ENCODE results near the gene ZNF473.
A peak's percentile ranks its signal among the peaks of the same experiment; 100 is the strongest.

ZNF473 gene

GRCh38 chr19:49987159-49987698, 38.6 kb upstream of the ZNF473 start:
- peak; percentile 98 for DNase-seq
- no peak overlapping the region for H3K4me3 Mint-ChIP-seq
- H3K4me1 Mint-ChIP-seq = no peaks in the 10 kb centered on the region
- TF ChIP-seq CTCF (IDR thresholded peaks at IDR 0.05) = no peak
- H3K27ac Mint-ChIP-seq = no peak overlapping the region
- H3K27me3 Mint-ChIP-seq (ENCODE audit: low read depth, poor library complexity) = peaks cover 9% of the 10 kb centered on the region
- no peaks in the 10 kb centered on the region for H3K9me3 Mint-ChIP-seq
- H3K36me3 Mint-ChIP-seq (ENCODE audit: low read depth) = peaks cover 38% of the 10 kb centered on the region

- DNase-seq = no peak
- Mint-ChIP-seq H3K4me1 (no peaks in the 10 kb centered on the region), H3K27ac (no peak overlapping the region), H3K4me3 (no peak overlapping the region), H3K9me3 (no peaks in the 10 kb centered on the region), H3K36me3 (ENCODE audit: low read depth) (peaks cover 45% of the 10 kb centered on the region), H3K27me3 (ENCODE audit: low read depth, poor library complexity) (peaks cover 9% of the 10 kb centered on the region)
- TF ChIP-seq CTCF (IDR thresholded peaks at IDR 0.05) = no peak
These were observed 37.8 kb upstream of the ZNF473 start for GRCh38 chr19:49988007-49988406.

GRCh38 chr19:49988433-49988832, 37.4 kb upstream of the ZNF473 start:
- H3K4me3 Mint-ChIP-seq = no peak overlapping the region
- H3K36me3 Mint-ChIP-seq (ENCODE audit: low read depth) = peaks cover 48% of the 10 kb centered on the region
- no peak overlapping the region for H3K27ac Mint-ChIP-seq
- no peak for DNase-seq
- no peaks in the 10 kb centered on the region for H3K9me3 Mint-ChIP-seq
- TF ChIP-seq CTCF (IDR thresholded peaks at IDR 0.05) = no peak
- no peaks in the 10 kb centered on the region for H3K4me1 Mint-ChIP-seq
- H3K27me3 Mint-ChIP-seq (ENCODE audit: low read depth, poor library complexity) = peaks cover 9% of the 10 kb centered on the region

GRCh38 chr19:49997709-49998108, 28.1 kb upstream of the ZNF473 start:
- Mint-ChIP-seq H3K4me1 (peaks cover 4% of the 10 kb centered on the region), H3K9me3 (no peaks in the 10 kb centered on the region), H3K27ac (no peak overlapping the region), H3K27me3 (ENCODE audit: low read depth, poor library complexity) (no peaks in the 10 kb centered on the region), H3K36me3 (ENCODE audit: low read depth) (peaks cover 36% of the 10 kb centered on the region), H3K4me3 (no peak overlapping the region)
- DNase-seq = peak; percentile 26
- no peak for TF ChIP-seq CTCF (IDR thresholded peaks at IDR 0.05)

GRCh38 chr19:49999371-50000010, 26.3 kb upstream of the ZNF473 start:
- H3K4me1 Mint-ChIP-seq = peaks cover 4% of the 10 kb centered on the region
- no peak for TF ChIP-seq CTCF (IDR thresholded peaks at IDR 0.05)
- no peak overlapping the region for H3K4me3 Mint-ChIP-seq
- H3K27me3 Mint-ChIP-seq (ENCODE audit: low read depth, poor library complexity) = no peaks in the 10 kb centered on the region
- no peaks in the 10 kb centered on the region for H3K9me3 Mint-ChIP-seq
- no peak for DNase-seq
- H3K27ac Mint-ChIP-seq = no peak overlapping the region
- peaks cover 20% of the 10 kb centered on the region for H3K36me3 Mint-ChIP-seq (ENCODE audit: low read depth)

Measured in nephron progenitor cell (in vitro differentiated cells).